HG02870 (cell line): ENCODE measurements around the gene SPON2.
A peak's percentile ranks its signal among the peaks of the same experiment; 100 is the strongest.
"Not testable (repeated sequence)": the region's sequence is repeated elsewhere in the genome, so short reads cannot be mapped to it uniquely, and the experiment has no call there.

Source experiments
- ATAC-seq: cut with Tn5 transposase; IDR thresholded peaks from one replicate; pipeline ENCODE4 v1.9.1; 2021; ENCODE audit warnings: mild to moderate bottlenecking, moderate library complexity; ENCODE audit not compliant: unreplicated experiment

SPON2 gene

GRCh38 chr4:1152290-1152689 lies 20.1 kb downstream of the SPON2 start:
- ATAC-seq, result no peak

- ATAC-seq, result no peak
Measured at GRCh38 chr4:1151541-1151940, 20.8 kb downstream of the SPON2 start.

- ATAC-seq, result no peak
Measured at GRCh38 chr4:1150875-1151274, 21.5 kb downstream of the SPON2 start.

- no peak for ATAC-seq
Measured at GRCh38 chr4:1139860-1140259, 32.5 kb downstream of the SPON2 start.

- no peak for ATAC-seq
Measured at GRCh38 chr4:1137850-1138249, 34.5 kb downstream of the SPON2 start.

GRCh38 chr4:1137063-1137776 lies 35.2 kb downstream of the SPON2 start:
- ATAC-seq, result no peak

GRCh38 chr4:1136048-1136447 lies 36.3 kb downstream of the SPON2 start:
- no peak for ATAC-seq

GRCh38 chr4:1133033-1133432 lies 39.4 kb downstream of the SPON2 start:
- no peak for ATAC-seq

- peak; percentile 61 for ATAC-seq
Measured at GRCh38 chr4:1130316-1131186, 41.8 kb downstream of the SPON2 start.

- ATAC-seq, result no peak
Measured at GRCh38 chr4:1126506-1126905, 45.9 kb downstream of the SPON2 start.

GRCh38 chr4:1125466-1125865 lies 46.9 kb downstream of the SPON2 start:
- not testable (repeated sequence) for ATAC-seq

GRCh38 chr4:1124818-1125217 lies 47.6 kb downstream of the SPON2 start:
- no peak for ATAC-seq

- ATAC-seq, result no peak
Measured at GRCh38 chr4:1122505-1122904, 49.9 kb downstream of the SPON2 start.
